SHP77 (cell line): ENCODE measurements around the gene ROPN1.
"Not testable (repeated sequence)": the region's sequence is repeated elsewhere in the genome, so short reads cannot be mapped to it uniquely, and the experiment has no call there.

Experiments used
- DNase-seq, 2 experiments: peaks; one replicate each; lab custom pipeline; 2025; lab: John Stamatoyannopoulos, UW

ROPN1 gene

GRCh38 chr3:123991730-123992588, at the start of gene ROPN1:
Gene ROPN1 (minus strand): TSS chr3:123992124. CDS start chr3:123980481, 11,643 bp downstream.
- DNase-seq: not testable (repeated sequence)

GRCh38 chr3:124041553-124041952, 49.6 kb upstream of the ROPN1 start:
- no peak for DNase-seq

GRCh38 chr3:124037326-124037725, 45.4 kb upstream of the ROPN1 start:
- DNase-seq: no peak

GRCh38 chr3:124036214-124036613, 44.3 kb upstream of the ROPN1 start:
- DNase-seq: not testable (repeated sequence)

- DNase-seq: no peak
These were observed 43.7 kb upstream of the ROPN1 start for GRCh38 chr3:124035463-124036121.

GRCh38 chr3:124034844-124035152, 42.9 kb upstream of the ROPN1 start:
- DNase-seq: no peak

- DNase-seq: no peak
These were observed 42.3 kb upstream of the ROPN1 start for GRCh38 chr3:124034016-124034843.

GRCh38 chr3:124033360-124034015, 41.6 kb upstream of the ROPN1 start, which contains the start of gene KALRN:
Gene KALRN (plus strand): TSS chr3:124033369.
- peak in 1 of 2 experiments; percentile 13 for DNase-seq

- DNase-seq: peak; percentile 79 to 80
These were observed 41.0 kb upstream of the ROPN1 start for GRCh38 chr3:124032881-124033359.

- peak; percentile 64 to 70 for DNase-seq
These were observed 40.5 kb upstream of the ROPN1 start for GRCh38 chr3:124032311-124032880.

GRCh38 chr3:124026516-124026915, 34.6 kb upstream of the ROPN1 start:
- no peak for DNase-seq

- not testable (repeated sequence) for DNase-seq
These were observed 31.6 kb upstream of the ROPN1 start for GRCh38 chr3:124023531-124023930.

- DNase-seq: no peak
These were observed 27.4 kb upstream of the ROPN1 start for GRCh38 chr3:124019291-124019690.

GRCh38 chr3:124017502-124017901, 25.6 kb upstream of the ROPN1 start:
- DNase-seq: peak; percentile 6 to 20

GRCh38 chr3:124016483-124016882, 24.6 kb upstream of the ROPN1 start:
- not testable (repeated sequence) for DNase-seq

GRCh38 chr3:124014366-124014942, 22.5 kb upstream of the ROPN1 start:
- DNase-seq: no peak

- not testable (repeated sequence) for DNase-seq
These were observed 16.4 kb upstream of the ROPN1 start for GRCh38 chr3:124008321-124008720.

- DNase-seq: no peak
These were observed 15.3 kb upstream of the ROPN1 start for GRCh38 chr3:124007186-124007585.

- not testable (repeated sequence) for DNase-seq
These were observed 10.6 kb upstream of the ROPN1 start for GRCh38 chr3:124002405-124003079.

GRCh38 chr3:124001366-124001765, 9.4 kb upstream of the ROPN1 start:
- not testable (repeated sequence) for DNase-seq
